Kidney (tissue), 14 donors: Measurements from ENCODE around the gene UAP1L1. TPM values are rescaled to one million over a fixed set of nuclear protein-coding genes. Genes with fewer than 3 reads are reported as not detected.

Experiments
- DNase-seq, 5 donors: peaks; one replicate each; pipeline ENCODE4 v3.0.0-alpha.2; 2013 to 2020
- FAIRE-seq: peaks from 2 replicates; lab custom pipeline; 2012; peaks lifted over from hg19 to GRCh38; lab: Jason Lieb, UNC
- H3K27ac ChIP-seq, 2 donors: one replicate each; pipeline ENCODE4 v1.7.0; 2013; ENCODE audit warnings: low read depth in 2 of 2, low read length in 2 of 2, inconsistent platforms in 1 of 2
- H3K27me3 ChIP-seq: one replicate; pipeline ENCODE4 v1.7.1; 2013; ENCODE audit warnings: low read length, inconsistent platforms; ENCODE audit not compliant: control insufficient read depth, insufficient read depth
- H3K36me3 ChIP-seq, 3 donors: one replicate each; pipeline versions ENCODE4 v1.7.0 to v1.7.1; 2013; ENCODE audit warnings: low read length in 3 of 3, control low read depth in 1 of 3, inconsistent platforms in 1 of 3; ENCODE audit not compliant: insufficient read depth in 3 of 3, control insufficient read depth in 2 of 3
- H3K4me1 ChIP-seq, 3 donors: one replicate each; pipeline versions ENCODE4 v1.7.0 to v1.7.1; 2013; ENCODE audit warnings: low read length in 3 of 3, inconsistent platforms in 1 of 3, low read depth in 1 of 3; ENCODE audit not compliant: control insufficient read depth in 2 of 3, insufficient read depth in 2 of 3
- H3K4me3 ChIP-seq, 3 donors: one replicate each; pipeline versions ENCODE4 v1.7.0 to v1.8.1; 2013; ENCODE audit warnings: low read length in 3 of 3, control low read depth in 1 of 3, inconsistent platforms in 1 of 3
- H3K9ac ChIP-seq, 3 donors: one replicate each; pipeline versions ENCODE4 v1.7.0 to v1.7.1; 2013; ENCODE audit warnings: low read length in 3 of 3, control low read depth in 1 of 3, inconsistent platforms in 1 of 3
- H3K9me3 ChIP-seq, 3 donors: one replicate each; pipeline versions ENCODE4 v1.7.0 to v1.7.1; 2013; ENCODE audit warnings: low read length in 3 of 3, control low read depth in 1 of 3, inconsistent platforms in 1 of 3; ENCODE audit not compliant: control insufficient read depth in 2 of 3, insufficient read depth in 1 of 3
- intact Hi-C: fragments of 100-400 bp; cut with DNase I; formaldehyde crosslinking; loops from one replicate; pipeline ENCODE4 v1.11.1; 2022
- polyA plus RNA-seq: library from polyadenylated mRNA; stranded (reverse); fragments of 350-450 nt; fragmentation: Illumina TruSeq; extraction: RNeasy Lipid Tissue Mini Kit (QIAGEN cat#74804); gene quantifications from one replicate; pipeline ENCODE4 v1.2.3, GENCODE V29; 2014; ENCODE audit warnings: low read depth, low replicate concordance; ENCODE audit not compliant: insufficient read depth
- total RNA-seq: library from RNA; stranded (reverse); fragmentation: NEBNext Ultra II Directional; extraction: Animal tissue kit (Norgen Biotek cat#: 25700); gene quantifications from one replicate; pipeline ENCODE4 v1.2.1, GENCODE V29; 2021
- TF ChIP-seq, protein P1 (sequence below): IDR thresholded peaks from 3 replicates; pipeline ENCODE4 v1.5.1; 2012; ENCODE audit warnings: mild to moderate bottlenecking, moderate library complexity, borderline replicate concordance; ENCODE audit not compliant: insufficient read depth; ENCODE audit errors: extremely low read depth
- donor health status: control.
- donor health status: control.
- donor health status: control.
- donor health status: control.
- donor health status: control.
- donor health status: DM: yes; HTN: yes; CAD: no.
- donor health status: Normal renal cell carcinoma (clear cell type).

The UAP1L1 gene
- total and polyA plus RNA-seq, 2 donors from 2014 or later = 12.7 to 14.4 TPM

DNA sequence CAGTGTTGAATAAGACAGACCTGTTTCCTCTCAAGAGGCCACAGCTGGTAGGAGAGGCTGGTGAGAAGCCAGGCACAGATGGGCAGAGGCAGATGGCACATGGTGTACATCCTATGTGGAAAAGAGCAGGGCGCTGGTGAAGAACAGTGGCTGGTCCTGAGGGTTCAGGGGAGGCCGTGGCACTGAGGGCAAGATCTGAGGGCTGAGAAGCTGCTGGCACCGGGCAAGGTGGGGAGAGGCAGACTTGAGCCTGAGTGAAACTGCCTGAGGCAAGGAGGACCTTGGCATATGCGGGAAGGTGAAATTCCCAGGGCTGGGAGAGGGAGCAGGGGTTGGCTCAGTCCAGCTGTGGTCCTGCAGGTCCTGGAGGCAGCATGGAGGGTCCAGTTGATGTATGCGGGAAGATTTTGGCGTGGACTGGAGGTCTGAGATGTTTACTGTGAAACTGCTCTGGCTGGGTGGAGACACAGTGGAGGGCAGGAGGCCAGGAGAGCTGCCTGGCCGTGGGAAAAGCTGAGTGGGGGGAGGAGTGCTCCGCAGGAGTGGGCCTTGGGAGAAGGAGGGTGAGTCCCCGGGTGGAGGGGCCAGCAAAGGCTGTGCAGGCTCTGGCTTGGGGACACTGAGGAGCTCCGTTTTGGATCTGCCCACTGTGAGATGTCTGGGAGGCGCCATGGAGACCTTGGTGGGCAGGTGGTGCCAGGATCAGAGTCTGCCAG is 12.1 kb downstream of the UAP1L1 start:
- H3K36me3 ChIP-seq = peaks cover 4 to 7% (median 4%) of the 10 kb centered on the region in 3 donors
- no peak overlapping the region for H3K27ac ChIP-seq
- no peaks in the 10 kb centered on the region for H3K9me3 ChIP-seq
- TF ChIP-seq, protein P1, sequence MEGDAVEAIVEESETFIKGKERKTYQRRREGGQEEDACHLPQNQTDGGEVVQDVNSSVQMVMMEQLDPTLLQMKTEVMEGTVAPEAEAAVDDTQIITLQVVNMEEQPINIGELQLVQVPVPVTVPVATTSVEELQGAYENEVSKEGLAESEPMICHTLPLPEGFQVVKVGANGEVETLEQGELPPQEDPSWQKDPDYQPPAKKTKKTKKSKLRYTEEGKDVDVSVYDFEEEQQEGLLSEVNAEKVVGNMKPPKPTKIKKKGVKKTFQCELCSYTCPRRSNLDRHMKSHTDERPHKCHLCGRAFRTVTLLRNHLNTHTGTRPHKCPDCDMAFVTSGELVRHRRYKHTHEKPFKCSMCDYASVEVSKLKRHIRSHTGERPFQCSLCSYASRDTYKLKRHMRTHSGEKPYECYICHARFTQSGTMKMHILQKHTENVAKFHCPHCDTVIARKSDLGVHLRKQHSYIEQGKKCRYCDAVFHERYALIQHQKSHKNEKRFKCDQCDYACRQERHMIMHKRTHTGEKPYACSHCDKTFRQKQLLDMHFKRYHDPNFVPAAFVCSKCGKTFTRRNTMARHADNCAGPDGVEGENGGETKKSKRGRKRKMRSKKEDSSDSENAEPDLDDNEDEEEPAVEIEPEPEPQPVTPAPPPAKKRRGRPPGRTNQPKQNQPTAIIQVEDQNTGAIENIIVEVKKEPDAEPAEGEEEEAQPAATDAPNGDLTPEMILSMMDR = no peak
- intact Hi-C loops = no loop called here
- FAIRE-seq (no peak), DNase-seq (peak in 2 of 5 donors; percentile 38 to 69)
- no peaks in the 10 kb centered on the region for H3K27me3 ChIP-seq
- H3K4me3 ChIP-seq = no peak overlapping the region
- H3K4me1 ChIP-seq = peaks cover 0 to 9% (median 0%) of the 10 kb centered on the region in 3 donors
- H3K9ac ChIP-seq = no peak overlapping the region

DNA sequence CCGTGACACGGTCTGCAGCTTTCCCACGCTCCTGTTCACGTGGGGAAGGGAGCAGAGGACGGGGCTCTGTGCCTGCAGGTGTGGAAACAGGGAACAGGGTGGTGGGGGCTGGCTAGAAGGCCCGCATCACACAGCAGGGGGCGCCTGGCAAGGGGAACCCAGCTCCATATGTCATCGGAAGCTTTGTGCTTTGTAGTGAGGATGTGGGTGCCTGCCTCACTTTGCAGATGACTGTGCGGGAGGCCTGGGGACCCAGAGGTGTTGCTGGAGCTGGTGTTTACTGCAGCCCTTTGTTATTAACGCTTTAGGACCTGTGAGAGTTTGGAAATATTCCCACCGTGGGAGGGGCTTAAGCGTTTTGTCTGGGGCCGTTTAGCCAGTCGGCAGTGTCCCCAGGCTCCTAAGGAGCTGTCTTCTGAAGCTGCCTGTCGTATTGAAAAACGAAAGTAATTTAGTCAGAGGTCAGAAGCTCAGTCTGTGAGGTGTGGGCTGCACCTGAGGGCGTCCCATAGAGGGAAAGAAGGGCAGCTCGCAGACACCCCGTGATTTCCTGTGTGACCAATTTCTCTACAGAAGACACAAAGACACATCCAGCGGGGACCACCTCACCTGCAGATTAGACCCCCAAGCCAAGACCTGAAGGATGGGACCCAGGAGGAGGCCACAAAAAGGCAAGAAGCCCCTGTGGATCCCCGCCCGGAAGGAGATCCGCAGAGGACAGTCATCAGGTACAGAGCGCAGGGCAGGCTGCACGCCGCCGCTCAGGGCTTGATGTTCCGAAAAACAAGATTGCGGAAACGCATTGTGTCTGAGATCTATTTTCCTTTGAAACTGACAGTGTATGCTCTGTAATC is 18.6 kb downstream of the UAP1L1 start:
- no peak overlapping the region for H3K9ac ChIP-seq
- intact Hi-C loops = no loop called here
- TF ChIP-seq, protein P1 = no peak
- no peak overlapping the region for H3K4me3 ChIP-seq
- no peaks in the 10 kb centered on the region for H3K9me3 ChIP-seq
- FAIRE-seq = no peak
- H3K27ac ChIP-seq = no peak overlapping the region
- peaks cover 2 to 21% (median 12%) of the 10 kb centered on the region in 3 donors for H3K36me3 ChIP-seq
- no peaks in the 10 kb centered on the region for H3K4me1 ChIP-seq
- H3K27me3 ChIP-seq = no peaks in the 10 kb centered on the region
- no peak for DNase-seq

DNA sequence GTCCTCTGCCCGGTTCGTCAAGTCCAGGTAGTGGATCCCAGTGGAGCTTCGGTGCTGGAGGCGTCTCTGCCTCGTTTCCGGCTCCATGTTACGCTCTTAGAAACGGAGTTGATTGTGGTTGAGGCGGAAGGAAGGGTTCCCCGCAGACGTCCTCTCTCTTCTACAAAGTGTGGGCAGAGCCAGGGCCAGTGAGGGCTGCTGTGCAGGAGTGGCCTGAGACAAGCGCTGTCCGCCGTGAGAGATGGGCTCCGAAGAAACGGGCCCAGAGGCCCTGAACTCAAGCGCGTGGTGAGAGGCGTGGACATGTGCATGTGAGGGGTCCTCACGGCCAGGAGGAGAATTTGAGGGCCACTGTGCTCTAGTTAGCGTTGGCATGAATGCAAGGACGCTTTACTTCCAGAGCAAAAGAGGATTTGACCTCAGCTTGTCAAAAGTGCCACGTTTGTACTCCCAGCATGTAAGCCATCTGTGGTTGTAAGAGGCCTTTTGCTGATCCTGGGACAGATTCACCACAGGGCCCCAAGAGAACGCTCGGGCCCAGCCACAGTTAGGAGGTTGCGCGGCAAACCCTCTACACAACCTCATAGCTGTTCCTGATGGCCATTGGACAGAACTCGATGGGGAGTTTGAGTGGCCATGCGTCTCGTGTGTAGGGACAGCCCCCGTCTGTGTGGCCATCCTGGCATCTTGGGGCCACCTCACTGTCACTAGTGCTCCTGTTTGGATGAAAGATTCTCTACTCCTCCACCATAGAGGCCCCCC is 19.6 kb downstream of the UAP1L1 start:
- intact Hi-C loops = no loop called here
- no peaks in the 10 kb centered on the region for H3K9me3 ChIP-seq
- H3K4me1 ChIP-seq = no peaks in the 10 kb centered on the region
- H3K36me3 ChIP-seq = peaks cover 4 to 28% (median 19%) of the 10 kb centered on the region in 3 donors
- H3K4me3 ChIP-seq = no peak overlapping the region
- no peak overlapping the region for H3K9ac ChIP-seq
- no peak overlapping the region for H3K27ac ChIP-seq
- H3K27me3 ChIP-seq = no peaks in the 10 kb centered on the region
- FAIRE-seq (no peak), DNase-seq (no peak)
- TF ChIP-seq, protein P1 = no peak
